Stimulated activated CD8-positive, alpha-beta memory T cell treated with anti-CD3 and anti-CD28 coated beads, Interleukin-4, amount 100 ng/mL, for 4 hours (primary cell): ENCODE data around the gene CCND1.
"Not testable (repeated sequence)": the region's sequence is repeated elsewhere in the genome, so short reads cannot be mapped to it uniquely, and the experiment has no call there.

ENCODE experiments used
- DNase-seq, 2 donors: peaks; one replicate each; pipeline ENCODE4 v3.0.0-alpha.2; 2020; ENCODE audit warnings: low read depth in 2 of 2, low spot score in 1 of 2

Gene CCND1

GRCh38 chr11:69687969-69688771 lies 47.2 kb downstream of the CCND1 start:
- DNase-seq, result not testable (repeated sequence)

GRCh38 chr11:69689484-69690319 lies 48.7 kb downstream of the CCND1 start:
- DNase-seq, result no peak

GRCh38 chr11:69691463-69691862 lies 50.5 kb downstream of the CCND1 start:
- DNase-seq, result no peak

- DNase-seq, result no peak
These were observed 51.5 kb downstream of the CCND1 start for GRCh38 chr11:69692422-69692821.

GRCh38 chr11:69694781-69695180 lies 53.8 kb downstream of the CCND1 start:
- DNase-seq, result no peak

- DNase-seq, result no peak
These were observed 54.6 kb downstream of the CCND1 start for GRCh38 chr11:69695581-69695980.

- not testable (repeated sequence) for DNase-seq
These were observed 55.0 kb downstream of the CCND1 start for GRCh38 chr11:69695995-69696394.

- DNase-seq, result no peak
These were observed 56.0 kb downstream of the CCND1 start for GRCh38 chr11:69696749-69697468.

- no peak for DNase-seq
These were observed 56.5 kb downstream of the CCND1 start for GRCh38 chr11:69697469-69697843.

GRCh38 chr11:69697861-69698260 lies 56.9 kb downstream of the CCND1 start:
- DNase-seq, result no peak

GRCh38 chr11:69698362-69698761 lies 57.4 kb downstream of the CCND1 start:
- DNase-seq, result no peak

GRCh38 chr11:69699213-69699612 lies 58.3 kb downstream of the CCND1 start:
- no peak for DNase-seq

GRCh38 chr11:69700278-69701140 lies 59.6 kb downstream of the CCND1 start:
- no peak for DNase-seq

- DNase-seq, result no peak
These were observed 61.3 kb downstream of the CCND1 start for GRCh38 chr11:69702239-69702691.

- no peak for DNase-seq
These were observed 62.0 kb downstream of the CCND1 start for GRCh38 chr11:69702769-69703452.

GRCh38 chr11:69703453-69703767 lies 62.5 kb downstream of the CCND1 start:
- DNase-seq, result no peak
